Measurements from ENCODE around the gene NID1. TPM values are rescaled to one million over a fixed set of nuclear protein-coding genes. Genes with fewer than 3 reads are reported as not detected.
A peak's percentile ranks its signal among the peaks of the same experiment; 100 is the strongest.
"Not testable (repeated sequence)": the region's sequence is repeated elsewhere in the genome, so short reads cannot be mapped to it uniquely, and the experiment has no call there.

NID1 gene
- total RNA-seq, 1 donor from 2014 or later = 238 TPM

DNA sequence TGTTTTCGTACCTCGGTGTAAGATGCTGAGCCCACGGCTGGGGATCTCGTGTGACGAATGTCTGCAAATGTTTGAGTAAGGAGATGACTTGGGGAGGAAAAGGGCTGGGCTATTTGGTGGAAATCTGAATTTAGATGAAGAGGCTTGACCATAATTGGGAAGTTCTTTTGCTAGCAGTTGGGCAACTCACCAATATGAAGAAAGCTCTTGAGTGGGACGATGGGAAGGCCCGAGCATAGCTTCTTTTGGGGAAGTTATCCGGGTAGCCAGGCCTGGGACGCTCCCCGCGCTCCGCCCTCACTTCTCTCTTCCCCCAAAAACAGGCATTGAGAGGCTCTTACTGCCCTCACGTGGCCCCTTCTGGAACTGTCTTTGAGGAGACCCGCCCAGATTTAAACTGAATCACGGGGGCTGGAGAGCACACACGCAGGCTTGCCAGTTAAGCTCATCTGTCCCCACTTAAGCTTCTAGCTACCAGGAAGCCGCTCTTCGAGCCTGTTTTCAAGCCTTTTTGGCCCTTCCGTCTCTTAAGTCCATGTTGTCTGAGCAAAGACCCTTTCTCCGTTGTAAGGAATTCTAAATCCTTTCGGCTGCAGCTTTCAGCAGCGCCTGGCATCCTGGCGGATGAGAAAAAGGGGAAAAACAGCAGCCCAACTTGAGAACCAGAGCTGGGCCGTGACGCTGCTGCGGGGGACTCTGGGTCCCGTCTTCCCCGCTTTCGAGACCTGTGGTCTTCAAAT, 93.1 kb downstream of the NID1 start:
- DNase-seq (ENCODE audit: low spot score) = peak; percentile 96

DNA sequence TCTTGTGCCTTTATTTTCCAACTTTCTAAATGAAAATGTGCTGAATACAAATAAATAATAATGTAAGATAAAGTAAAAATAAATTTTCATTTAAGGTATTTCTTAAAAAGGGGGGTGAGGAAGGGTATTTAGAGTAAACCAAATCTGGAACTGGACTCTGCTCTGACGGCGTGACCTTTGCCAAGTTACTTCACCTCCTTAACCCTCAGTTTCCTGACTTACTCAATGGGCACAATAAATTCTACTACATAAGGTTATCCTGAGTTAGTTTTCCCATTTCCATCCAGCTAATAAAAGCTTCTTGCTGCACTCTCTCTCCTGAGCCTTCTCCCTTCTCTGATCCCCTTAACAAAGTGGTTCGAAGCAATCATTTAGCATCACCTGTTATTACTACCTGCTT, 93.9 kb downstream of the NID1 start:
- no peak for DNase-seq (ENCODE audit: low spot score)

DNA sequence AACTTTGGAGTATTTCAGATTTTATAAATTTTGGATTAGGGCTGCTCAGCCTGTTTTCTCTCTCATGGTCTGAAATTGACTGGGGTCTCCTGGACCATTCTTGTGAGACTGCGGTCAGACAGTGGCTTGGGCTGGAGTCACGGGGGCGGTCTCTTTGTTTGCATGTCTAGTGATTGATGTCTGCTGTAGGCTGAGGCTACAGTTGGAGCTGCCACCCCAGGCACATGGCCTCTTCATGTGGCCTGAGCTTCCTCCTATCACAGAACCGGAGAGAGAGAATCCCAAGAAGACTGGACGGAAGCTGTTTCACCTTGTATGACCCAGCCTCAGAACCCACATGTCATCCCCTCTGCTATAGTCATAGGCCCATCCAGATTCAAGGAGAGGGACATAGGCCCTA, 96.1 kb downstream of the NID1 start:
- no peak for DNase-seq (ENCODE audit: low spot score)

DNA sequence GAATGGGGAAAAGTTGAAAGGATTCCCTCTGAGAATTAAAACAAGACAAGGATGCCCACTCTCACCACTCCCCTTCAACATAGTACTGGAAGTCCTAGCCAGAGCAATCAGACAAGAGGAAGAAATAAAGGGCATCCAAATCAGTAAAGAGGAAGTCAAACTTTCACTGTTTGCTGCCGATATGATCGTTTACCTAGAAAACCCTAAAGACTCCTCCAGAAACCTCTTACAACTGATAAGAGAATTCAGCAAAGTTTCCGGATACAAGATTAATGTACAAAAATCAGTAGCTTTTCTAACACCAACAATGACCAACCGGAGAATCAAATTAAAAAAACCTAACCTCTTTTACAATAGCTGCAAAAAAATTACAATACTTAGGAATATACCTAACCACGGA, 98.8 kb downstream of the NID1 start:
- not testable (repeated sequence) for DNase-seq (ENCODE audit: low spot score)

DNA sequence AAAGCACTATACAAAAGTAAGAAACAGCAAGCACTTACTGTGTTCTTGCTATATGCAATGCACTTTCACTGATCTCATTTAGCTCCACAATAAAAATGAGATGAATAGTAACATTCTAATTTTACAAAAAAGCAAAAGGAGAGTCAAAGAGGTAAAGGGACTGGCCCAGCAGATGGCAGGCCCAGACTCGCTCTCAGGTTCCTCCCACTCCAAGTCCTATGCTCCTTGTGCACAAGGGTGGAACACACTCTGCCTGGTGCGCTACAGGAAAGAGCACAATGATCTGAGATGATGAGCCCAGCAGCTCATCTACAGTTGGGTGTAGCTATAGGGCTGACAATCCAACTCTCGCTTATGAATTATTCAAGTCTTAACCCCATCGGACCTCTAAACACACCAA, 104.1 kb downstream of the NID1 start:
- DNase-seq (ENCODE audit: low spot score) = no peak

DNA sequence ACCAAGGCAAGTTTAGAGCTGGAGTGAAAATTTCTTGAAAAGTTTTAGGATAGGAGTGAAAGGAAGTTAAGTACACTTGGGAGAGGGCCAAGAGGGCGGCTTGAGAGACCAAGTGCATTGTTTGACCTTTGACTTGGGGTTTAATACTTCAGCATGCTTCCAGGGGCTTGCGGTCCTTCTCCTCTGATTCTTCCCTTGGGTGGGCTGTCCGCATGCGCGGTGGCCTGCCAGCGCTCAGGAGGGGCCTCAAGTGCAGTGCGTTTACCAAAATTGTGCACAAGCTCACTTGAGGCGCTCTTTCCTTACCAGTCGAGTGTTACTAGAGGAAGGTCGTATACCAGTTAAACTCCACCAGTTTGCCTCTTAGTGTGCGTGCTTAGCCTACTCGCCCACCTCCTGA, 106.9 kb downstream of the NID1 start:
- DNase-seq (ENCODE audit: low spot score) = no peak

DNA sequence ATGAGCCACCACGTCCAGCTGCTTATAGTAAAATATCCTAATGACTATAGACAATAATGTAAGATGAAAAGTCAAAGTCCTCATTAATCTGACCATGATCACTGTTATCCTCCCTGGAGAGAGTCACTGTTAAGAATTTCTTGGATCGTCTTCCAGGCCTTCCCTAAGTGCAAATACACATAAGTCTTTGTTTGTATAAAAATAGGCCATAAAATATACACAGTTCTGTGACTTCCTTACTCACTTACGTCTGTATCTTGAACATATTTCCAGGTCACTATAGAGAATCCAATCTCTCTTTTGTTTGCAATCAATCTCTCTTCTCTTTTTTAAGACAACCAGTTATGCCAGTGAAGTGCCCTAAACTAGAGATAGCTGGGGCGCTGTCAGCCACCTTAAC, 109.1 kb downstream of the NID1 start:
- DNase-seq (ENCODE audit: low spot score) = no peak

DNA sequence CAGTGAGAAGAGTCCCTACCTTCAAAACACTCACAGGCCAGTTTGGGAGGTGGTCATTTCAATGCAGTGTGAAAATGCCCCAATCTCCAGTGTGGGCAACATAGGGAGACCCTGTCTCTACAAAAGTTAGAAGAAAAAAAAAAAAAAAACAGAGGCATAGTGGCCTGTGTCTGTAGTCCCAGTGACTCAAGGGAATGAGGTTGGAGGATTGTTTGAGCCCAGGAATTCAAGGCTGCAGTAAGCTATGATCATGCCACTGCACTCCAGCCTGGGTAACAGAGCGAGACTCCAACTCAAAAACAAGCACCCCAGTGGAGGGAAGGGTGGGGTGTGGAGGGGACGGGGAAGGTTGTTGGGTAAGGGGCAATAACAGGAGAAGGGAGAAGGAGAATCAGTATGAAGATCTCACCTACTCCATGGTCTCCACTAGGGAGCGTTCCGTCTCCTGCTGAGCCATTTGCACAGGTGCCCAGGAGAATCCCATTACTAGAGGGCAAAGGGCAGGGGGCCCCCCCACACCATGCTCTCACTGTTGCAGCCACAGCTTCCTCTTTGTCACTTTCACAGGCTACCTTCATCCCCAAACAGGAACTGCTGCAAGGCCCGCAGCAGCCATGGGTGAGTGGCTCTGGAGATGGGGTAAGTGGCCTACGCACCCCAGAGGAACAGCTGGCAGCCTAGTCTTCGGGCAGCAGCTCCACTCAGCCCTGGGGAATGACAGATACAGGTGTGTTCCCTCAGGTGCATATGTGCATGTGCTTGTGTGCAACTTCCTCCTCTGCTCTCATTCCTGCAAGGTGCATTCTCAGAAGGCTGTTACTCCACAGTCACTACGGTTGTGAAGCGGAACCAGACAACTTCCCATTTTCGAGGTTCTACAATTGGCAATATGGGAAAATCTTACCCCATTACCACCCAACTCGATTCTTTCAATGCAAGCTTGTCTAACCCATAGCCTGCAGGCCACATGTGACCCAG, 110.3 kb downstream of the NID1 start:
- no peak for DNase-seq (ENCODE audit: low spot score)

DNA sequence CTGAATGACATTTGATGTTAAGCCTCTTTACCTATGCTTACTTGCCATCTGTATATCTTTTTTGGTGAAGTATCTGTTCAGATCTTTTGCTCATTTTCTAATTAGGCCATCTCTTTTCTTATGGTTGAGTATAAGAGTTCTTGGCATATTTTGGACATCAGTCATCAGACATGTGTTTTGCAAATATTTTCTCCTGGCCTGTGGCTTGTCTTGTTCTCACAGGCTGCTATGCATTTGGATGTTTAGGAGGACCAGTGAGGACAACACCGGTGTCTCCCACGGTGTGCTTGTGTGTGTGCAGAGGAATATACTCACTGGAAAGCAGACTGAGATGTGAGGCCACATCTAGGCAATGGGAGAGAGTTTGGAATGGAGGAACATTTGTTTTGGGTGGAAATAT, 111.1 kb downstream of the NID1 start:
- no peak for DNase-seq (ENCODE audit: low spot score)

DNA sequence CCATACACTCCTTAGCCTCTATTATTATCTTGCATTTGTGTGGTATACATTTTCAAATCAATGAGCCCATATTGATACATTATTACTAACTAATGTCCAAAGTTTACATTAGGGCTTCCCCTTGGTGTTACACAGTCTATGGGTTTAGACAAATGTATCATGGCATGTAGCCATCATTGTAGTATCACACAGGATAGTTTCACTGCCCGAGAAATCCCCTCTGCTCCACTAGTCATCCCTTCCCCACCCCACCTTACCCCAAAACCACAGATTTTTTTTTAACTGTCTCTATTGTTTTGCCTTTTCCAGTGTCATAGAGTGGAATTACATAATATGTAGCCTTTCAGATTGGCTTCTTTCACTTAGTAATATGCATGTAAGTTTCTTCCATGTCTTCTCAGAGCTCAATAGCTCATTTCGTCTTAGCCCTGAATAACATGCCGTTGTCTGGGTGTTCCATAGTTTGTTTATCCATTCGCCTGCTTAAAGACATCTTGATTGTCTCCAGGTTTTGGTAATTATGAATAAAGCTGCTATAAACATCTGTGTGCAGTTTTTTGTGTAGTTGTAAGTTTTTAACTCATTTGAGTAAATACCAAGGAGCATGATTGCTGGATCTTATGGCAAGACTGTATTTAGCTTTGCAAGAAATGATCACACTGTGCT, 111.8 kb downstream of the NID1 start:
- DNase-seq (ENCODE audit: low spot score) = no peak

DNA sequence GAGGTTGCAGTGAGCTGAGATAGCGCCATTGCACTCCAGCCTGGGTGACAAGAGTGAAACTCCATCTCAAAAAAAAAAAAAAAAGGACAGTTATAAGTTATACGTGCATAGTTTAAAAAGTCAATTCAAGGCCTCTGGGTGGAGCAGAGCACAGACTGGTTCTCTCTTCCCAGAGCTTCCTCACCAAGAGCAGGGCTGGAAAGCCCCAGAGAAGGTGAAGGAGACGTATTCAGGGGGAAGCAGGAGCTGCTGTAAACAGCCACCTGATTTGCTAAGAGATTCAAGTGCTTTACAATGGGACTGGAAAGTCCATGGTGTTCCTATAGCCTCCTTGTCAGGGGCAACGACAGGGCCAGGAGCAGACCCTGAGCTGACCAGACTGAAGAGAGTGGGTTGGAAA, 113.2 kb downstream of the NID1 start:
- DNase-seq (ENCODE audit: low spot score) = no peak

DNA sequence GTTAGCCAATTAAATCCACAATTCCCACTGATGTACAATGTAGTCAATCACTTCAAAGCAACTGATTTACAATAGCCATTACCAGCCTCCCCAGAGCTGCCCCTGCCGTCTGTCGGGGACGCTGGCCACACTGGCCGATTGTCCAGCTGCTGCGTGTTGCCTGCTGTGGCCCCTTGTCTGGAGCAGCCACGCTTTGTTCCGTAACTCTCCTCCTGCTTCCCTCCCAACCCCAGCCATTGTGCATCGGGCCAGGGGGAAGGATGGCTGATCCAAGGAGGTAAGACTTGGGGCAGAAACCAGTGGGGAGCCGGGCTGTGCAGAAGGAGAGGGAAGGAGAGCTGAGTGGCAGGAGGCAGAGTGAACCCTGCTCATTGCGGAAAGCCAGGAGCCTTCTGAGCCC, 114.6 kb downstream of the NID1 start:
- no peak for DNase-seq (ENCODE audit: low spot score)

DNA sequence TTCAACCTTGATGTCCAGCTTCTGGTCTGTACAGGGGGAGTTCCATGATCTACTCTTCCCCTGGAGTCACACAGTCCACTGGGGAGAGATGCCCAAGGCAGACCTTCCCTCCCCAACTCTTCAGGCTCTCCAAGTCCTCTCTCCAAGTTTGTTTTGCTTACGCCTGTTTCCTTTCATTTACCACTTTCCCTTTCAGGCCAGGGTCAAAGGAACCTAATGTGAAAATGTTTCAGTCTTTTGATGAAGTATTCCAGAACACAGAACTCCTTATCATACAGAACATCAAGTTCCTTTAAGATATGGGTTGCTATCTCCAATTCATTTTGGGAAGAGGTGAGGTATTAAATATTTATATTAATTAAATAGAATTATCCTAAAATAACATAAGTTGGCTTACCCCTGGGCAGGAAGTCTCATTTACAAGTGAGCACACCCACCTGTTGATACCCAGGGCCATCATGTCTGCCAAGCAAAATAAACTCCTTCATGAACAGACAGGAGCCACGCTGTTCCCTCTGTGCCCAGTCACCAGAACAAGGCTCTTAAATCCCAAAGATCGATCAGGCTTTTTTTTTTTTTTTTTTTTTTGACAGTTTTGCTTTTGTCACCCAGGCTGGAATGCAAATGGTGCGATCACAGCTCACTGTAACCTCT, 116.0 kb downstream of the NID1 start:
- DNase-seq (ENCODE audit: low spot score) = no peak

DNA sequence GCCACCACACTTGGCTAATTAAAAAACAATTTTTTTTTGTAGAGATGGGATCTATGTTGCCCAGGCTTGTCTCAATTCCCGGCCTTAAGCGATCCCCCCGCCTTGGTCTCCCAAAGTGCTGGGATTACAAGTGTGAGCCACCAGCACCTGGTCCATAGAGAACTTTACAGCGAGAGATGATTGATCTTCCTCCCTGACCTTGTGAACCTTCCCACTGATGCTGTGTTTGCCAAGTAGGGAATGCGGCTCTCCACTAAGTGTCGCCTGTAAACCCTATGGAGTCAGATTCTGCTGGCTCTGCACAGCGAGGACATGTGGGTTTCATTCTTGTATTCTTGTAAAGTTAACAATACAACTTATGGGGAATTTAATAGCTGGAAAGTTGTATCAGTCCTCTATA, 116.9 kb downstream of the NID1 start:
- no peak for DNase-seq (ENCODE audit: low spot score)

DNA sequence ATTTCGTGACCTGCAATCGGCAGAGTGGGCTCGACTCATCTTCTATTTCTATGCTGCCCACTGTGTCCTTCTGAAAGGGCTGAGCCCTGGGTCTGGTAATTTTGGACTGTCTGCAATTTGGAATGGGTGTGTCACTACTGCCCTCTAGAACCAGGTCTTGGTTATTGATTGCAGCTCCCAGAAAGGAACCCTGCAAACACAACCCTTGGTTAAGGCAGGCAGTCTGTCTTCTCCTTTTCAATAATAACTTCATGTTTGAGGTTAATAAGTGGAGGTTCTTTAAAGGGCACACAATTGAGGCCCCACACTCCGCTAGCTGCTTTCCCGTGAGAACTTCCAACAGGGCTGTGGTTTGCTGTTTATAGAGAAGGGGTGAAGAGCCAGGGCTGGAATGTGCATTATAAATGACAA, 118.3 kb downstream of the NID1 start:
- DNase-seq (ENCODE audit: low spot score) = no peak

DNA sequence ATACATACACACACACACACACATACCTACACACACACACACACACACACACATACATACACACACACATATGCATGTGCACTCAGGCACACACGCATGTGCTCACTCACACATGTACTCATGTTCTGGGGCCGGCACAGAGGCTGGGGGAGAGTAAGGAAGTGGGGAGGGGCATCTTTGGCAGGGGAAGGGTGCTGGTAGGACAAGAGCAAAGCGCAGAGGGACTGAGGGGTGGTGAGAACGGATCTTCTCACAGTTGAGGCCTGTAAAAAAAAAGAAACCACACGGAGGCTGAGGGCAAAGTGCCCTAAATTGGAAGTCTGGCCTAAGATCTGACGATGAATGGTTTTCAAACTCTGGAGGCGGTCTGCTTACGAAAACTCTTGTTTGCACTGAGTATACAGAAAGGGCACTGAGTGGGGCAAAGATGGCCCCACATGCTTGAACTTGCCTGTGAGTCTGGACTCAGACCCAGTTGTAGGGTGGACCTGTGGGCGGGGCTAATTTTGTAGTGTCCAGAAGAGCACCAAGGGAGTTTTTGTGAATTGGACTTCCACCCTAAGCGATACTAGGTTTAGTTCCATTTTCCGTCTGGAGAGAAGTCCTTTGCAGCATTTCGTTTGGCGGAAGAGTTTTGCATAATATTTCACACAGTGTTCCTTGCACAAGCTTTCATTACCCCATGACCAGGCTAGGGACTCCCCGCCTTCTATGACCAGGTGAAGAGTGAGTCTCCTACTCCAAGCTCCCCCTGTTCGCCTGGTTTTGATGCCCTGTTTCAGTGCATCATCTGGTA, 118.9 kb downstream of the NID1 start:
- no peak for DNase-seq (ENCODE audit: low spot score)

DNA sequence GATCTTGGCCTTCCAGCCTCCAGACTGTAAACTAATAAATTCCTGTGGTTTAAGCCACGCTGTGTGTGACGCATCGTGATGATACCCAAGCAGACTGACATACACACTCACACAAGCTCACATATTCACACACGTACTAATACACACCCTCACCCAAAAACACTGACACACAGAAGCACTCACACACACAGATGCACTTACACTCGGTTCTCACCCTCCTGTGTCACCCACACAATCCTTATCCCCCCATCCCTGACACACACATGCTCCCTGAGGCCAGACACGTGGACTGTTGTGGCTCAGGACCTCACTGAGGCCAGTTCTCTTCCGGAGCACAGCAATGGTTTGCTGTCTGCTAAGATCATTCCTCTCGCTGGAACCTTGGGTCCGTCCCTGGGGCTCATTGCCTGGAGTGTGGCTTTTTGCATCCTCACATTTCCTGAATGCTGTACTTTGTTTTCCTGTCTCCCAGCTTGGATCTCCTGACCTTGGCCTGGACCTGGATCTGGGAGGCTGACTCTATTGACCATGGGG, 121.2 kb downstream of the NID1 start:
- no peak for DNase-seq (ENCODE audit: low spot score)

DNA sequence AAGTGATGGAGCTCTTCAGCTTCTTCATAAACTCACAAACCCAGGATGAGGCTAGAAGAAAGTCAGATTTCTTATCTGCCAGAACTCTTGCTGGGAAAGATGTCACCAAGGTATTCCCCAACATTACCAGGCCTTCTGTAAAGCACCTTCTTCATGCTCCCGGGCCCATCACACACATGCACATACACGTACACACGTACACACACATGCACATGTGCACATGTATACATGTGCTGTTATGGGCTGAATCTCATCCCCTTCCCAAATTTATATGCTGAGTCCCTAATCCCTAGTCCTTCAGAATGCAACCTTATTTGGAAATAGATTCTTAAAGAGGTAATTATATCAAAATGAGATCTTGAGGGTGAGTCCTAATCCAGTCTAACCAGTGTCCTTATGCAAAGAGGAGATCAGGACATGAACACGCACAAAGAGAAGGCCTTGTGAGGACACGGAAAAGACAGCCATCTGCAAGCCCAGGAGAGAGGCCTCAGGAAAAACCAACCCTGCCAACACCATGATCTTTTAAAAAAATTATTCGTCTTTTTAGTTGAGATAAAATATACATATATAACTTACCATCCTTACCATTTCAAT, 121.8 kb downstream of the NID1 start:
- no peak for DNase-seq (ENCODE audit: low spot score)

DNA sequence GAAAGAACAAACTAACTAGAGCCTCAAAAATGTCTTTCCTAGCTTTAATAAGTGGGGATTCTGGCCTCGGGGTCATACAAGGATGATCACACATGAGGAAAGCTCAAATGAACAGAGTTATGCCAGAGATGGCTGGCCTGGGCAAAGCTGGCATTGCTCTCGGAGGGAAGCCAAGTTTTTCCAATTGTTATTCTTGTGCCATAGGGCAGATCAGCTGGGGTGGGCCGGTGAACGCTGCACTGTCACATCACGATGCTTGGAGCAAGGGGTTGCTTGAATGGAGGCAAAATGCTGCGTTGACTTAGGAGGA, 122.3 kb downstream of the NID1 start:
- DNase-seq (ENCODE audit: low spot score) = no peak

All from mesenteric fat pad (tissue), 1 donor.